Mesangial cell (primary cell): Measurements from ENCODE around the gene OCSTAMP. TPM values are rescaled to one million over a fixed set of nuclear protein-coding genes. Genes with fewer than 3 reads are reported as not detected.

ENCODE experiments used
- total RNA-seq: library from RNA; depleted of rRNA; stranded (reverse); fragments of >200 nt; gene quantifications from 2 replicates; pipeline ENCODE4 v1.2.3, GENCODE V29; 2015

OCSTAMP gene, protein sequence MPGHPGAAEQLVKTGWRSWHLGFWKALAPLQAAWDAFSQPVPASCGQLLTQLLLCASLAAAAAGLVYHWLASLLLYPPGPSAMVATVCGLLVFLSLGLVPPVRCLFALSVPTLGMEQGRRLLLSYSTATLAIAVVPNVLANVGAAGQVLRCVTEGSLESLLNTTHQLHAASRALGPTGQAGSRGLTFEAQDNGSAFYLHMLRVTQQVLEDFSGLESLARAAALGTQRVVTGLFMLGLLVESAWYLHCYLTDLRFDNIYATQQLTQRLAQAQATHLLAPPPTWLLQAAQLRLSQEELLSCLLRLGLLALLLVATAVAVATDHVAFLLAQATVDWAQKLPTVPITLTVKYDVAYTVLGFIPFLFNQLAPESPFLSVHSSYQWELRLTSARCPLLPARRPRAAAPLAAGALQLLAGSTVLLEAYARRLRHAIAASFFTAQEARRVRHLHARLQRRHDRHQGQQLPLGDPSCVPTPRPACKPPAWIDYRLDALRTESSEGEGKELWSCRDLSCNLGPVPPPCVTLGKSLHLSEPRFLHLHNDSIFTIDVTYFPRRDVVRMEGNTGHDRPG
- not detected in 2 replicates for total RNA-seq

DNA sequence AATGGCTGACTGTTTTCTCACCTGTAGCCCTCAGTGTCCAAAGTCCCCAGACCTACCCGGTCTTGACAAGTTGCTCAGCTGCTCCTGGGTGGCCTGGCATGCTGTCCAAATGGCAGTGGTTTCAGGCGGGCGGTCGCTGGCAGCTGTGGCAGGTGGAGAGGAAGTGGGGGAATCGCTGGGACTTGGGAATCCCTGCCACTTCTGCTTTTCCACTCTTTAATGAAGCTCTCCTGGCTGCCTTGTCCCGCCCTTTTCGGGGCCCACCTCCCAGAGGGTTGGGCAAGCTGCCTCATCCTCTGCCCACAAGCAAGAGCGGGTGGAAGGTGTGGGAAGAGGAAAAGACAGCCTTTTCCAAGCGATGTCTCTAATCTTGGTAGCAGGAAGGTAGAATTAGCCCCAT lies at the start of gene OCSTAMP:
Gene OCSTAMP (minus strand): TSS at position 194 of the 400 bp plus-strand sequence. CDS start 94 bp downstream, at position 100.

DNA sequence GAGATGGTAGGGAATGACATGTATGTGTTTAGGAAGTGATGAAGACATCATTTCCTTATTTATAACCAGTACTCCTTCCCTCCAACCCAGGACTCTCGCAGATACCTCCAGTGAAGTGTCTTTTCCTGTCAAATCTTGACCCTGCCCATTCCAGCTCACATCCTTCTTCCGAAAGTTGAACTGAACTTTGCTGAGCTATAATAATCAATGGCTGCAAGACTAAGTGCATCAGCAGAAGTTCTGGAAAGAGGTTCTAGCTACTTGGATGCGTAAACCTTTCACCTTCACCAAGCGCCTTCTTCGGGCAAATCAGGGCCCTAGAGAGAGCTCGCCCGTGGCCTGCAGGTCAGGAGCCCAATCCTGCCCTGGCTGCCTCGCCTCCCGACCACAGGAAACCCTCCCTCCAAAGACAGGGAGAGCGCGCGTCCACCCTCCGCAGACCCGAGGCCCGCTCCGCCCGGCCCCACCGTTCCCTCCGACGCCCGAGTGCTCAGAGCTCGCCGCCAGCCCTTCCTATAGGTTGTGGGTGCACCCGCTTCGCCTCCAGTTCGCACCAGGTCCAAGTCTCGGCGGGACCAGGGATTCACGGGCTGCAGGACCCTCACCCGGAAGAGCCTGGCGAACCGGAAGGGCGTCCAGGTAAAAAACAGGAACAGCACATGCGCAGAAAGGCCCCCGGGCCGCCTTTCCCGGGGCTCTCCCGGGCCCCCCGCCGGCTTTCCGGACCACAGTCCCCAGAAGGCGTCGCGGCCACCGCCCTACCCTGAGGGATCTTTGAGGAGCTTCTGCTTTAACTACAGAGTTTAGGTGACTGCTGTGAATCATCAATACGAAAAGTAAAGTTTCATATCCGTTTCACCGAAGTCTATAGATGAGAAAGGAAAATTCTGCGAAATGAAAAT lies 37.3 kb downstream of the OCSTAMP start, which contains the start of gene ZNF334:
Gene ZNF334 (minus strand): TSS at position 617 of the 902 bp plus-strand sequence. CDS start 1,457 bp downstream, outside the sequence.

Other genes with a start within 250 kb of the OCSTAMP start
- gene CDH22, start 242.2 kb downstream of the OCSTAMP start, total RNA-seq = not detected in 2 replicates
- 25.9 and 35.7 TPM in 2 replicates for gene ELMO2, start 144.0 kb downstream of the OCSTAMP start, total RNA-seq
- 1.1 and 2.0 TPM in 2 replicates for gene ZNF334, start 37.1 kb downstream of the OCSTAMP start, total RNA-seq
- gene SLC13A3, start 100.8 kb upstream of the OCSTAMP start, total RNA-seq = 2.4 and 4.1 TPM in 2 replicates
- 29.0 and 30.4 TPM in 2 replicates for gene TP53RK, start 138.8 kb upstream of the OCSTAMP start, total RNA-seq
- 11.6 and 18.4 TPM in 2 replicates for gene SLC2A10, start 159.0 kb upstream of the OCSTAMP start, total RNA-seq